Hepatocyte (in vitro differentiated cells): ENCODE results near the gene LCMT2. TPM values are rescaled to one million over a fixed set of nuclear protein-coding genes. Genes with fewer than 3 reads are reported as not detected.

Experiments
- DNase-seq: peaks from one replicate; pipeline ENCODE4 v3.0.0-alpha.2; 2016; ENCODE audit warnings: low spot score
- H2AFZ ChIP-seq: fragments of 200-600 bp; sonication (generic); 2 replicates; pipeline ENCODE4 v1.6.0; 2016; ENCODE audit warnings: antibody characterized with exemption, mild to moderate bottlenecking
- H3K27ac ChIP-seq: fragments of 200-600 bp; sonication (generic); 2 replicates; pipeline ENCODE4 v1.5.1; 2016; ENCODE audit warnings: mild to moderate bottlenecking
- H3K27me3 ChIP-seq: fragments of 200-600 bp; sonication (generic); 2 replicates; pipeline ENCODE4 v1.6.1; 2016
- H3K36me3 ChIP-seq: fragments of 200-600 bp; sonication (generic); replicated peaks from 2 replicates; pipeline ENCODE4 v1.5.1; 2016; ENCODE audit warnings: low read depth; ENCODE audit not compliant: insufficient read depth
- H3K4me1 ChIP-seq: fragments of 200-600 bp; sonication (generic); 2 replicates; pipeline ENCODE4 v1.5.1; 2016; ENCODE audit warnings: mild to moderate bottlenecking, moderate library complexity; ENCODE audit not compliant: insufficient read depth
- H3K4me2 ChIP-seq: fragments of 200-600 bp; sonication (generic); 2 replicates; pipeline ENCODE4 v1.6.0; 2016
- H3K4me3 ChIP-seq: fragments of 200-600 bp; sonication (generic); 2 replicates; pipeline ENCODE4 v1.5.1; 2016; ENCODE audit warnings: mild to moderate bottlenecking
- H3K79me2 ChIP-seq: fragments of 200-600 bp; sonication (generic); 2 replicates; pipeline ENCODE4 v1.6.0; 2017; ENCODE audit warnings: mild to moderate bottlenecking
- H3K9me2 ChIP-seq: fragments of 200-600 bp; sonication (generic); replicated peaks from 2 replicates; pipeline ENCODE4 v1.6.0; 2017; ENCODE audit warnings: mild to moderate bottlenecking; ENCODE audit not compliant: insufficient read depth
- H3K9me3 ChIP-seq: fragments of 200-600 bp; sonication (generic); 2 replicates; pipeline ENCODE4 v1.5.1; 2016; ENCODE audit warnings: low read depth, mild to moderate bottlenecking
- H4K20me1 ChIP-seq: fragments of 200-600 bp; sonication (generic); 2 replicates; pipeline ENCODE4 v1.6.0; 2016; ENCODE audit warnings: mild to moderate bottlenecking; ENCODE audit not compliant: insufficient read depth, poor library complexity, severe bottlenecking
- CTCF ChIP-seq: fragments of 200-600 bp; sonication (generic); IDR thresholded peaks from 2 replicates; pipeline ENCODE4 v1.5.1; 2016; ENCODE audit warnings: antibody characterized with exemption, mild to moderate bottlenecking; ENCODE audit not compliant: poor library complexity
- EZH2 ChIP-seq: fragments of 200-600 bp; sonication (generic); IDR thresholded peaks from 2 replicates; pipeline ENCODE4 v1.6.1; 2016; ENCODE audit warnings: antibody characterized with exemption, mild to moderate bottlenecking, borderline replicate concordance
- EZH2phosphoT487 ChIP-seq: fragments of 200-600 bp; sonication (generic); IDR thresholded peaks from one replicate; pipeline ENCODE4 v1.6.1; 2018; ENCODE audit warnings: antibody characterized with exemption, mild to moderate bottlenecking, low read depth, moderate library complexity; ENCODE audit not compliant: unreplicated experiment, severe bottlenecking
- WGBS: methylation state at CpG from one replicate; pipeline ENCODE4 v1.1.6; 2016; ENCODE audit warnings: low lambda C conversion rate; ENCODE audit errors: missing lambda C conversion rate; 5-methylcytosine and 5-hydroxymethylcytosine counted together
- polyA plus RNA-seq: library from polyadenylated mRNA; unstranded; fragments of >200 nt; fragmentation: Nextera tagmentation; extraction: Ambion mirVana; gene quantifications from 2 replicates; pipeline ENCODE4 v1.2.1, GENCODE V29; 2016
- total RNA-seq: library from RNA; depleted of rRNA; stranded (reverse); fragments of >200 nt; gene quantifications from 2 replicates; pipeline ENCODE4 v1.2.3, GENCODE V29; 2014

LCMT2 gene
- total and polyA plus RNA-seq, 2 experiments from 2014 or later = 6.3 to 9.1 TPM

DNA sequence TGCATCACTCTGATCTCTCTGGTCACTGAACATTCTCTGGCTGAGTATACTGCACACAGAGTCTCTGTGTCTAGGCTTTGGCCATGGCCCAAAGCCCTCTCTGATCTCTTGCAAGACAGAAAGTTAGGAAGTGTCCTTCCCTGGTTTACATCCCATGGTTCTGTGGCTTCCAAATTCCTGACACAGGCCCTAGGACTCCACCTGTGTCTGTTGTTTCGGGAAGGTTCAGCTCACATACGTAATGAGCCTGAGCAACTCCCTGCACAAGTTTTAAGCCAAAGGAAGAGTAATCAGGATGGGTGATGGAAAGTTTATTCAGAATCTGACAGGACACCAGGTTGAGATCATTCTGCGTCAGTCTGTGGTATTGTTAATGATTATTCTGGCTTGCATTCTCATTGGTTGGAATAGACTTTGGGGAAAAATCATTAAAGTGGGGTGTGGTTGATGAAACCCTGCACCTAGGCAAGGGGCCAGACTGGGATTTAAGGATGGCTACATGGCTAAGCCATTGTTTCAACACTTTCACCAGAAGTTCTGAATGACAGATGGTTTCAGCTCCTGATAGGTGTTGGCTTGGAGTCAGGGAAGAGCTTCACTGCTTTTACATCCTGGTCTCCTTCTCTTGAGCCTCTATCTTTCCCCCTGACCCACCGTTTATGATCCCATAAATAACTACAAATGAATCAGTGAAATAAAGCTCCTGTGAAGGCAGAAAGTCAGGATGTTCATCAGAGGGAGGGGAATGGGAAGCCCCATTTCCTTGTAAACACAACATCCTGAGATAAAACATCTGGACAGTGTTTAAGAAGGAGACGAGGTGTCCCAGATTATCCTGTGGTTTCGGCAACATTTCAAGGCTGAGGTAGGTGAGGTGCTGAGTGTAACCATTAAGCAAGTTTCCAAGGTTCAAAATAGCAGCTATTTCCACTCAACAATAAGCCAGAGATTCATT, 14.1 kb downstream of the LCMT2 start:
- Histone ChIP-seq H2AFZ (no peak overlapping the region), H3K4me3 (no peak overlapping the region), H3K9me3 (no peaks in the 10 kb centered on the region), H3K79me2 (no peaks in the 10 kb centered on the region), H3K9me2 (no peaks in the 10 kb centered on the region), H4K20me1 (no peaks in the 10 kb centered on the region), H3K4me2 (no peak overlapping the region), H3K4me1 (no peaks in the 10 kb centered on the region), H3K27ac (no peak overlapping the region), H3K27me3 (no peaks in the 10 kb centered on the region), H3K36me3 (no peaks in the 10 kb centered on the region)
- 66% methylated on average over 6 of the region's 6 CpGs for WGBS
- no peak for TF ChIP-seq EZH2phosphoT487
- TF ChIP-seq EZH2 = no peak
- TF ChIP-seq CTCF = no peak
- no peak for DNase-seq

GRCh38 chr15:43314171-43314570, 16.2 kb downstream of the LCMT2 start:
- DNase-seq = no peak
- no peaks in the 10 kb centered on the region for H3K9me2 ChIP-seq
- H3K4me2 ChIP-seq = no peak overlapping the region
- H2AFZ ChIP-seq = no peak overlapping the region
- H3K27me3 ChIP-seq = peaks cover 3% of the 10 kb centered on the region
- H3K36me3 ChIP-seq = no peaks in the 10 kb centered on the region
- no peaks in the 10 kb centered on the region for H4K20me1 ChIP-seq
- 88% methylated on average over 3 of the region's 3 CpGs for WGBS
- H3K9me3 ChIP-seq = no peaks in the 10 kb centered on the region
- H3K27ac ChIP-seq = no peak overlapping the region
- TF ChIP-seq CTCF = no peak
- no peaks in the 10 kb centered on the region for H3K4me1 ChIP-seq
- no peak overlapping the region for H3K4me3 ChIP-seq
- H3K79me2 ChIP-seq = no peaks in the 10 kb centered on the region

- Histone ChIP-seq H3K27ac (no peak overlapping the region), H3K79me2 (no peaks in the 10 kb centered on the region), H2AFZ (no peak overlapping the region), H3K4me3 (no peak overlapping the region), H3K4me1 (no peaks in the 10 kb centered on the region), H4K20me1 (no peaks in the 10 kb centered on the region), H3K4me2 (no peak overlapping the region), H3K9me3 (no peaks in the 10 kb centered on the region), H3K27me3 (peaks cover 11% of the 10 kb centered on the region), H3K9me2 (no peaks in the 10 kb centered on the region), H3K36me3 (no peaks in the 10 kb centered on the region)
- DNase-seq = no peak
- TF ChIP-seq EZH2 (no peak), CTCF (no peak), EZH2phosphoT487 (no peak)
- 78% methylated on average over 4 of the region's 4 CpGs for WGBS
Observed at GRCh38 chr15:43312378-43312777, 18.0 kb downstream of the LCMT2 start.
